Fibroblast of the aortic adventitia (primary cell): ENCODE results near the gene ZFPM1. TPM values are rescaled to one million over a fixed set of nuclear protein-coding genes. Genes with fewer than 3 reads are reported as not detected.
A peak's percentile ranks its signal among the peaks of the same experiment; 100 is the strongest.

Experiments used
- DNase-seq: peaks from one replicate; pipeline ENCODE4 v3.0.0-alpha.2; 2010; ENCODE audit warnings: low read depth
- H3K4me3 ChIP-seq: 2 replicates; pipeline ENCODE4 v1.5.1; 2011; ENCODE audit warnings: low read depth, mild to moderate bottlenecking, control low read depth, low read length, moderate library complexity
- total RNA-seq: library from RNA; depleted of rRNA; stranded (reverse); fragments of >200 nt; gene quantifications from 2 replicates; pipeline ENCODE4 v1.2.3, GENCODE V29; 2012; ENCODE audit warnings: low replicate concordance
- TF ChIP-seq, protein P1 (sequence below): IDR thresholded peaks from 2 replicates; pipeline ENCODE4 v1.5.1; 2011; ENCODE audit warnings: mild to moderate bottlenecking, low read length, control low read depth, inconsistent platforms; ENCODE audit not compliant: insufficient read depth

Gene ZFPM1
- total RNA-seq, 1 donor = 4.2 TPM

DNA sequence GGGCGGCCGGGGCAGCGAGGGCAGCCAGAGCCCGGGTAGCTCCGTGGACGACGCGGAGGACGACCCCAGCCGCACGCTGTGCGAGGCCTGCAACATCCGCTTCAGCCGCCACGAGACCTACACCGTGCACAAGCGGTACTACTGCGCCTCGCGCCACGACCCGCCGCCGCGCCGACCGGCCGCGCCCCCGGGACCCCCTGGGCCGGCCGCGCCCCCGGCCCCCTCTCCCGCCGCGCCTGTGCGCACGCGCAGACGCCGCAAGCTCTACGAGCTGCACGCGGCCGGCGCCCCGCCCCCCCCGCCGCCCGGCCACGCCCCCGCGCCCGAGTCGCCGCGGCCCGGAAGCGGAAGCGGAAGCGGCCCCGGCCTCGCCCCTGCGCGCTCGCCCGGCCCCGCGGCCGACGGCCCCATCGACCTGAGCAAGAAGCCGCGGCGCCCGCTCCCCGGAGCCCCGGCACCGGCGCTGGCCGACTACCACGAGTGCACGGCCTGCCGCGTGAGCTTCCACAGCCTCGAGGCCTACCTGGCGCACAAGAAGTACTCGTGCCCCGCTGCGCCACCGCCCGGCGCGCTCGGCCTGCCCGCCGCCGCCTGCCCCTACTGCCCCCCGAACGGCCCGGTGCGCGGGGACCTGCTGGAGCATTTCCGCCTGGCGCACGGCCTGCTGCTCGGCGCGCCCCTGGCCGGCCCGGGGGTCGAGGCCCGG lies 81.0 kb downstream of the ZFPM1 start:
- DNase-seq = peak; percentile 9
- TF ChIP-seq, protein P1, sequence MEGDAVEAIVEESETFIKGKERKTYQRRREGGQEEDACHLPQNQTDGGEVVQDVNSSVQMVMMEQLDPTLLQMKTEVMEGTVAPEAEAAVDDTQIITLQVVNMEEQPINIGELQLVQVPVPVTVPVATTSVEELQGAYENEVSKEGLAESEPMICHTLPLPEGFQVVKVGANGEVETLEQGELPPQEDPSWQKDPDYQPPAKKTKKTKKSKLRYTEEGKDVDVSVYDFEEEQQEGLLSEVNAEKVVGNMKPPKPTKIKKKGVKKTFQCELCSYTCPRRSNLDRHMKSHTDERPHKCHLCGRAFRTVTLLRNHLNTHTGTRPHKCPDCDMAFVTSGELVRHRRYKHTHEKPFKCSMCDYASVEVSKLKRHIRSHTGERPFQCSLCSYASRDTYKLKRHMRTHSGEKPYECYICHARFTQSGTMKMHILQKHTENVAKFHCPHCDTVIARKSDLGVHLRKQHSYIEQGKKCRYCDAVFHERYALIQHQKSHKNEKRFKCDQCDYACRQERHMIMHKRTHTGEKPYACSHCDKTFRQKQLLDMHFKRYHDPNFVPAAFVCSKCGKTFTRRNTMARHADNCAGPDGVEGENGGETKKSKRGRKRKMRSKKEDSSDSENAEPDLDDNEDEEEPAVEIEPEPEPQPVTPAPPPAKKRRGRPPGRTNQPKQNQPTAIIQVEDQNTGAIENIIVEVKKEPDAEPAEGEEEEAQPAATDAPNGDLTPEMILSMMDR = no peak
- H3K4me3 ChIP-seq = peak overlapping the region; percentile 56

DNA sequence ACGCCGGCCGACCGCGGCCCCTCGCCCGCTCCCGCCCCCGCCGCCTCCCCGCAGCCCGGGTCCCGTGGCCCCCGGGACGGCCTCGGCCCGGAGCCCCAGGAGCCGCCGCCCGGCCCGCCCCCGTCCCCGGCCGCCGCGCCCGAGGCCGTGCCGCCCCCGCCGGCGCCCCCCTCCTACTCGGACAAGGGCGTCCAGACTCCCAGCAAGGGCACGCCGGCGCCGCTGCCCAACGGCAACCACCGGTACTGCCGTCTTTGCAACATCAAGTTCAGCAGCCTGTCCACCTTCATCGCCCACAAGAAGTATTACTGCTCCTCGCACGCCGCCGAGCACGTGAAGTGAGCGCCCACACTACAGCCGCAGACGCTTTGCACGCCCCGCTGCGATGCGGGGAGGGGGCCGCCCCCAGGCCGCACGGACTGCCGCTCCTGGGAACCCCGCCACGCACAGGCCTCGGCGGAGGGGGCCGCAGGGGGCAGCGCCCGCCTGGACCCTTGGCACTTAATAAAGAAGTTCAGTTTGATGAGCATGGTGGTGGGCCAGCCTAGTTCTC lies 81.6 kb downstream of the ZFPM1 start:
- TF ChIP-seq, protein P1 = no peak
- DNase-seq = no peak
- H3K4me3 ChIP-seq = peak overlapping the region; percentile 22

GRCh38 chr16:88535191-88535856 lies 82.2 kb downstream of the ZFPM1 start:
- no peak for DNase-seq
- TF ChIP-seq, protein P1 = no peak
- no peak overlapping the region for H3K4me3 ChIP-seq

GRCh38 chr16:88535857-88536222 lies 82.8 kb downstream of the ZFPM1 start:
- TF ChIP-seq, protein P1 = no peak
- no peak overlapping the region for H3K4me3 ChIP-seq
- no peak for DNase-seq

DNA sequence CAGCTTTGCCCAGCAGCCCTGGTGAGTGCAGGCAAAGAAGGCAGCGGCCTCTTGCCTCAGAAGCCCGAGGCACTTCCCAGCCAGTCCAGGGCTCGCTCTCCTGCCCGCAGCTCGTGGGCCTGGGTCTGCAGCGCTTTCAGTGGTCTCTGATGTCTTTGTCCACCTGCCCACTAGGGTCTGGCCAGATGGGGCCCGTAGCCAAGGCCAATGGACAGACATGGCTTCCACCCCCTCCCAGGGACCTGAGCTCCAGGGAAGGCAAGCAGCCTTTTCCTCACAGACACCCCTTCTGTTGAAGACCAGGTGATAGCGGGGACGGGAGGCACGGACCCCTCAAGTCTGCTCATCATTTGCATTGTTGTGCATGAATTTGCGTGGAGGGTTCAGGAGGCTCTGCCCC lies 83.4 kb downstream of the ZFPM1 start:
- H3K4me3 ChIP-seq = no peak overlapping the region
- TF ChIP-seq, protein P1 = no peak
- no peak for DNase-seq

GRCh38 chr16:88536971-88537751 lies 84.1 kb downstream of the ZFPM1 start:
- DNase-seq = no peak
- H3K4me3 ChIP-seq = no peak overlapping the region
- TF ChIP-seq, protein P1 = no peak
